Measurements from ENCODE around the gene AK8.

AK8 gene

GRCh38 chr9:132755096-132755495 lies 123.0 kb downstream of the AK8 start:
- no peak for TF ChIP-seq CTCF (IDR thresholded peaks at IDR 0.05; ENCODE audit: extremely low read depth, insufficient read depth, missing control alignments)
- in situ Hi-C loops (cut with MboI; ENCODE audit: low pct_unique_long_range_greater_than_20kb, low sequenced_read_pairs, unreplicated experiment): no loop called here
- DNase-seq (ENCODE audit: low spot score): no peak

- no peak for DNase-seq (ENCODE audit: low spot score)
- TF ChIP-seq CTCF (IDR thresholded peaks at IDR 0.05; ENCODE audit: extremely low read depth, insufficient read depth, missing control alignments): no peak
- in situ Hi-C loops (cut with MboI; ENCODE audit: low pct_unique_long_range_greater_than_20kb, low sequenced_read_pairs, unreplicated experiment): no loop called here
Observed at GRCh38 chr9:132754236-132754635, 123.8 kb downstream of the AK8 start.

GRCh38 chr9:132753593-132753880 lies 124.5 kb downstream of the AK8 start:
- no peak for TF ChIP-seq CTCF (IDR thresholded peaks at IDR 0.05; ENCODE audit: extremely low read depth, insufficient read depth, missing control alignments)
- DNase-seq (ENCODE audit: low spot score): no peak
- in situ Hi-C loops (cut with MboI; ENCODE audit: low pct_unique_long_range_greater_than_20kb, low sequenced_read_pairs, unreplicated experiment): no loop called here

- DNase-seq (ENCODE audit: low spot score): no peak
- in situ Hi-C loops (cut with MboI; ENCODE audit: low pct_unique_long_range_greater_than_20kb, low sequenced_read_pairs, unreplicated experiment): no loop called here
- no peak for TF ChIP-seq CTCF (IDR thresholded peaks at IDR 0.05; ENCODE audit: extremely low read depth, insufficient read depth, missing control alignments)
Observed at GRCh38 chr9:132752877-132753592, 125.0 kb downstream of the AK8 start.

GRCh38 chr9:132750668-132751067 lies 127.4 kb downstream of the AK8 start:
- TF ChIP-seq CTCF (IDR thresholded peaks at IDR 0.05; ENCODE audit: extremely low read depth, insufficient read depth, missing control alignments): no peak
- no peak for DNase-seq (ENCODE audit: low spot score)
- in situ Hi-C loops (cut with MboI; ENCODE audit: low pct_unique_long_range_greater_than_20kb, low sequenced_read_pairs, unreplicated experiment): no loop called here

- DNase-seq (ENCODE audit: low spot score): no peak
- in situ Hi-C loops (cut with MboI; ENCODE audit: low pct_unique_long_range_greater_than_20kb, low sequenced_read_pairs, unreplicated experiment): no loop called here
- no peak for TF ChIP-seq CTCF (IDR thresholded peaks at IDR 0.05; ENCODE audit: extremely low read depth, insufficient read depth, missing control alignments)
Observed at GRCh38 chr9:132749306-132749705, 128.8 kb downstream of the AK8 start.

- in situ Hi-C loops (cut with MboI; ENCODE audit: low pct_unique_long_range_greater_than_20kb, low sequenced_read_pairs, unreplicated experiment): no loop called here
- no peak for TF ChIP-seq CTCF (IDR thresholded peaks at IDR 0.05; ENCODE audit: extremely low read depth, insufficient read depth, missing control alignments)
- no peak for DNase-seq (ENCODE audit: low spot score)
Observed at GRCh38 chr9:132748450-132748849, 129.6 kb downstream of the AK8 start.

All from GM13977 (cell line).